Muscle of back (tissue), 10 donors: ENCODE data around the gene SLC5A7. TPM values are rescaled to one million over a fixed set of nuclear protein-coding genes. Genes with fewer than 3 reads are reported as not detected.

Source experiments
- polyA plus RNA-seq, 10 donors: library from polyadenylated mRNA; unstranded; fragments of 120-200 nt; gene quantifications; one replicate each; pipeline ENCODE4 v1.2.1, GENCODE V29; 2013; ENCODE audit not compliant: insufficient read length in 10 of 10

The SLC5A7 gene
- polyA plus RNA-seq, 10 donors, result 0.07 to 0.47 (median 0.22) TPM; not detected in 1

Other genes starting within 250 kb of the SLC5A7 start
- gene RGPD4, start 159.6 kb upstream of the SLC5A7 start, polyA plus RNA-seq, result under 1 TPM in 8 of 10 donors, not detected in 2; 0.05 to 0.24 (median 0.09) TPM